HEK293 (cell line): ENCODE measurements around the gene RNF111.
A peak's percentile ranks its signal among the peaks of the same experiment; 100 is the strongest.
"Not testable (repeated sequence)": the region's sequence is repeated elsewhere in the genome, so short reads cannot be mapped to it uniquely, and the experiment has no call there.

Experiments
- CTCF ChIA-PET: fragments of 350-600 bp; formaldehyde crosslinking; extraction: SDS; loops from one replicate; lab custom pipeline; 2021; ENCODE audit warnings: antibody characterized with exemption; lab: Yijun Ruan, JAX
- POLR2A ChIA-PET: fragments of 300-600 bp; formaldehyde crosslinking; extraction: SDS; loops from one replicate; lab custom pipeline; 2020; ENCODE audit warnings: antibody characterized with exemption, inconsistent platforms; lab: Yijun Ruan, JAX
- H3K27ac ChIP-seq: fragments of 200-500 bp; sonication (Bioruptor generic); 2 replicates; pipeline ENCODE4 v1.5.1; 2014; ENCODE audit warnings: low read depth, low read length, control low read depth, inconsistent platforms; ENCODE audit errors: extremely low read depth
- H3K36me3 ChIP-seq, 2 experiments: fragments of 200-500 bp in 1 of 2; sonication (Bioruptor generic) in 1 of 2; 1 replicate in 1 of 2; 2 replicates in 1 of 2; pipeline ENCODE4 v1.5.1; 2014 to 2017; ENCODE audit warnings: inconsistent platforms in 2 of 2, low read length in 2 of 2; ENCODE audit not compliant: control insufficient read depth in 2 of 2, insufficient read depth in 1 of 2
- H3K4me1 ChIP-seq: fragments of 200-500 bp; sonication (Bioruptor generic); 2 replicates; pipeline ENCODE4 v1.5.1; 2014; ENCODE audit warnings: mild to moderate bottlenecking, low read length, inconsistent platforms; ENCODE audit not compliant: control insufficient read depth, insufficient read depth
- H3K4me3 ChIP-seq: 2 replicates; pipeline ENCODE4 v1.5.1; 2011; ENCODE audit warnings: low read depth, mild to moderate bottlenecking, control low read depth, low read length, moderate library complexity
- H3K9me3 ChIP-seq: fragments of 200-500 bp; sonication (Bioruptor generic); 2 replicates; pipeline ENCODE4 v1.5.1; 2014; ENCODE audit warnings: low read depth, low read length, inconsistent platforms; ENCODE audit not compliant: control insufficient read depth, insufficient read depth
- CTCF ChIP-seq: fragments of 450-650 bp; formaldehyde crosslinking; IDR thresholded peaks from 2 replicates; pipeline ENCODE4 v1.5.1; 2016; ENCODE audit warnings: missing biosample characterization, missing genetic modification characterization
- EGR2 ChIP-seq: fragments of 450-650 bp; formaldehyde crosslinking; IDR thresholded peaks from 2 replicates; pipeline ENCODE4 v1.5.1; 2016; ENCODE audit warnings: low read depth, missing biosample characterization, missing genetic modification characterization
- KLF1 ChIP-seq: fragments of 450-650 bp; formaldehyde crosslinking; IDR thresholded peaks from 2 replicates; pipeline ENCODE4 v1.5.1; 2016; ENCODE audit warnings: missing biosample characterization, missing genetic modification characterization
- MZF1 ChIP-seq: fragments of 450-650 bp; formaldehyde crosslinking; IDR thresholded peaks from 2 replicates; pipeline ENCODE4 v1.5.1; 2017; ENCODE audit warnings: missing biosample characterization, missing genetic modification characterization, borderline replicate concordance
- OVOL3 ChIP-seq: fragments of 450-650 bp; formaldehyde crosslinking; IDR thresholded peaks from 2 replicates; pipeline ENCODE4 v1.5.1; 2016; ENCODE audit warnings: missing biosample characterization, missing genetic modification characterization
- SCRT1 ChIP-seq: fragments of 450-650 bp; formaldehyde crosslinking; IDR thresholded peaks from 2 replicates; pipeline ENCODE4 v1.5.1; 2016; ENCODE audit warnings: missing biosample characterization, missing genetic modification characterization, borderline replicate concordance
- ZNF121 ChIP-seq: fragments of 450-650 bp; formaldehyde crosslinking; IDR thresholded peaks from 2 replicates; pipeline ENCODE4 v1.5.1; 2016; ENCODE audit warnings: missing biosample characterization, missing genetic modification characterization
- ZNF16 ChIP-seq: fragments of 450-650 bp; formaldehyde crosslinking; IDR thresholded peaks from 2 replicates; pipeline ENCODE4 v1.5.1; 2016; ENCODE audit warnings: low read depth, missing biosample characterization, missing genetic modification characterization
- ZNF175 ChIP-seq: fragments of 450-650 bp; formaldehyde crosslinking; IDR thresholded peaks from 2 replicates; pipeline ENCODE4 v1.5.1; 2016; ENCODE audit warnings: missing biosample characterization, missing genetic modification characterization
- ZNF239 ChIP-seq: fragments of 450-650 bp; formaldehyde crosslinking; IDR thresholded peaks from 2 replicates; pipeline ENCODE4 v1.5.1; 2016; ENCODE audit warnings: missing biosample characterization, missing genetic modification characterization
- ZNF302 ChIP-seq: fragments of 450-650 bp; formaldehyde crosslinking; IDR thresholded peaks from 2 replicates; pipeline ENCODE4 v1.5.1; 2016; ENCODE audit warnings: missing biosample characterization, missing genetic modification characterization, low read depth
- ZNF473 ChIP-seq: fragments of 450-650 bp; formaldehyde crosslinking; IDR thresholded peaks from 2 replicates; pipeline ENCODE4 v1.5.1; 2017; ENCODE audit warnings: missing biosample characterization, missing genetic modification characterization
- ZNF510 ChIP-seq: fragments of 450-650 bp; formaldehyde crosslinking; IDR thresholded peaks from 2 replicates; pipeline ENCODE4 v1.5.1; 2018; ENCODE audit warnings: mild to moderate bottlenecking, missing genetic modification characterization, missing biosample characterization; ENCODE audit not compliant: insufficient replicate concordance
- ZNF654 ChIP-seq: fragments of 450-650 bp; formaldehyde crosslinking; IDR thresholded peaks from 2 replicates; pipeline ENCODE4 v1.5.1; 2016; ENCODE audit warnings: low read depth, missing biosample characterization, missing genetic modification characterization
- ZNF747 ChIP-seq: fragments of 450-650 bp; formaldehyde crosslinking; IDR thresholded peaks from 2 replicates; pipeline ENCODE4 v1.5.1; 2016; ENCODE audit warnings: missing biosample characterization, missing genetic modification characterization
- ZSCAN18 ChIP-seq: fragments of 450-650 bp; formaldehyde crosslinking; IDR thresholded peaks from 2 replicates; pipeline ENCODE4 v1.5.1; 2016; ENCODE audit warnings: missing biosample characterization, missing genetic modification characterization

RNF111 gene

GRCh38 chr15:59140422-59141226 is 153.2 kb downstream of the RNF111 start:
- POLR2A ChIA-PET: no interaction called here
- Histone ChIP-seq H3K27ac (no peak overlapping the region), H3K4me3 (no peak overlapping the region), H3K36me3 (peaks cover 8 to 57% of the 10 kb centered on the region in 2 experiments; a peak in 2 of 3 replicates), H3K4me1 (no peaks in the 10 kb centered on the region), H3K9me3 (no peaks in the 10 kb centered on the region)
- CTCF ChIA-PET: interaction anchor here (0.5 to 0.6 kb wide), 2 partner anchors 21 to 358 kb away, joined by 3 to 6 read pairs; no protein-coding TSS in a partner anchor
- TF ChIP-seq ZNF16 (tag by site-specific recombination) (no peak), ZNF473 (no peak), ZNF510 (tag by site-specific recombination) (no peak), ZSCAN18 (no peak), ZNF175 (tag by site-specific recombination) (no peak), EGR2 (peak; percentile 38; the same call in 1 of the 2 replicates), KLF1 (tag by site-specific recombination) (peak; percentile 43), ZNF239 (tag by site-specific recombination) (no peak), ZNF302 (tag by site-specific recombination) (no peak), SCRT1 (tag by site-specific recombination) (no peak), MZF1 (no peak), OVOL3 (tag by site-specific recombination) (no peak)

- CTCF ChIA-PET: interaction anchor here (1.1 kb wide), 1 partner anchor 357 kb away, joined by 3 read pairs; no protein-coding TSS in a partner anchor
- peaks cover 8 to 43% of the 10 kb centered on the region in 2 experiments; a peak in 2 of 3 replicates for H3K36me3 ChIP-seq
Observed at GRCh38 chr15:59143281-59143680, 155.8 kb downstream of the RNF111 start.

GRCh38 chr15:59144594-59144993 is 157.1 kb downstream of the RNF111 start:
- H3K4me3 ChIP-seq, H3K27ac ChIP-seq, H3K4me1 ChIP-seq, H3K9me3 ChIP-seq, POLR2A ChIA-PET: not testable (repeated sequence)
- peak; percentile 38 for TF ChIP-seq ZNF654 (tag by site-specific recombination)
- TF ChIP-seq CTCF (tag by site-specific recombination): 0 out of 2 replicates have a peak, but pooled peaks have one; percentile 10
- CTCF ChIA-PET: interaction anchor here (0.7 kb wide), 1 partner anchor 450 kb away, joined by 3 read pairs; no protein-coding TSS in a partner anchor
- peaks cover under 1 to 33% of the 10 kb centered on the region in 2 experiments; a peak in 2 of 3 replicates for H3K36me3 ChIP-seq

More at GRCh38 chr15:59143281-59143680, 155.8 kb downstream of the RNF111 start:
- Histone ChIP-seq H3K27ac (no peak overlapping the region), H3K9me3 (no peaks in the 10 kb centered on the region), H3K4me3 (no peak overlapping the region), H3K4me1 (no peaks in the 10 kb centered on the region)
- TF ChIP-seq ZNF121 (tag by site-specific recombination) (no peak), ZNF747 (tag by site-specific recombination) (no peak)
- POLR2A ChIA-PET: interaction anchor here (0.7 kb wide), 1 partner anchor 9 kb away, joined by 8 read pairs; no protein-coding TSS in a partner anchor
